HCT116 (cell line): ENCODE measurements around the gene DBN1.

Experiments used
- ELF1 ChIP-seq: IDR thresholded peaks from 2 replicates; pipeline ENCODE4 v1.6.1; 2012; ENCODE audit warnings: low read depth, borderline replicate concordance
- TF ChIP-seq, protein P1 (sequence below), 3 experiments: fragments of 200-600 bp in 1 of 3; sonication (generic) in 1 of 3; IDR thresholded peaks in 2 of 3; conservative IDR thresholded peaks in 1 of 3; 2 replicates each; pipeline ENCODE4 v1.5.1; 2012 to 2017; ENCODE audit warnings: low read depth in 2 of 3, low read length in 2 of 3, antibody characterized with exemption in 1 of 3, borderline replicate concordance in 1 of 3, control low read depth in 1 of 3, mild to moderate bottlenecking in 1 of 3, mixed read lengths in 1 of 3, mixed run types in 1 of 3, moderate library complexity in 1 of 3; ENCODE audit not compliant: insufficient read depth in 1 of 3

DNA sequence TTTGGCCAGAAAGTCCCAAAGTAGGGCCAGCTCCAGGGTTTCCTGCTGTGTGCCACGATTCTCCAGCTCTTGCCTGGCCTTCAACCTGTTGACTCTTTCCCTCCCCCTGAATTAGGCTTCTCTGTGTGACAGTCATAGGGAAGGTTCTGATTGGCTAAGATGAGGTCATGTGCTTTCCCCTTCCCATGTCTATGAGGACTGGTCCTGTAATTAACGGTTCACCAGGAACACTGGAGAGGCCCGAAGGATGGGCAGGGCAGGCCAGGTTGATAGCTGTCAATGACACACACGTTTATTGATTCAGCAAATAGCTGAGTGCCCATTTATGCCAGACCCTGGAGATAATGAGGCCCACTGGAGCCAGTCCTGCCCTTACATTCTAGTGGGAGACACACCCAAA lies 35.8 kb downstream of the DBN1 start:
- TF ChIP-seq, protein P1, sequence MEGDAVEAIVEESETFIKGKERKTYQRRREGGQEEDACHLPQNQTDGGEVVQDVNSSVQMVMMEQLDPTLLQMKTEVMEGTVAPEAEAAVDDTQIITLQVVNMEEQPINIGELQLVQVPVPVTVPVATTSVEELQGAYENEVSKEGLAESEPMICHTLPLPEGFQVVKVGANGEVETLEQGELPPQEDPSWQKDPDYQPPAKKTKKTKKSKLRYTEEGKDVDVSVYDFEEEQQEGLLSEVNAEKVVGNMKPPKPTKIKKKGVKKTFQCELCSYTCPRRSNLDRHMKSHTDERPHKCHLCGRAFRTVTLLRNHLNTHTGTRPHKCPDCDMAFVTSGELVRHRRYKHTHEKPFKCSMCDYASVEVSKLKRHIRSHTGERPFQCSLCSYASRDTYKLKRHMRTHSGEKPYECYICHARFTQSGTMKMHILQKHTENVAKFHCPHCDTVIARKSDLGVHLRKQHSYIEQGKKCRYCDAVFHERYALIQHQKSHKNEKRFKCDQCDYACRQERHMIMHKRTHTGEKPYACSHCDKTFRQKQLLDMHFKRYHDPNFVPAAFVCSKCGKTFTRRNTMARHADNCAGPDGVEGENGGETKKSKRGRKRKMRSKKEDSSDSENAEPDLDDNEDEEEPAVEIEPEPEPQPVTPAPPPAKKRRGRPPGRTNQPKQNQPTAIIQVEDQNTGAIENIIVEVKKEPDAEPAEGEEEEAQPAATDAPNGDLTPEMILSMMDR (IDR thresholded peaks at IDR 0.05 in 2 of 3, conservative IDR thresholded peaks at IDR 0.05 in 1 of 3; ENCODE audit: borderline replicate concordance in 1 of 3, insufficient read depth in 1 of 3, low read depth in 2 of 3, low read length in 2 of 3), result no peak
- TF ChIP-seq ELF1, result no peak
